Measurements from ENCODE around the gene RGS16. TPM values are rescaled to one million over a fixed set of nuclear protein-coding genes. Genes with fewer than 3 reads are reported as not detected.

Gene RGS16
- total and polyA plus RNA-seq, 2 of the 13 experiments (the other 11 are each of a cell fraction or from before 2014, with no cell fraction given), result not detected

DNA sequence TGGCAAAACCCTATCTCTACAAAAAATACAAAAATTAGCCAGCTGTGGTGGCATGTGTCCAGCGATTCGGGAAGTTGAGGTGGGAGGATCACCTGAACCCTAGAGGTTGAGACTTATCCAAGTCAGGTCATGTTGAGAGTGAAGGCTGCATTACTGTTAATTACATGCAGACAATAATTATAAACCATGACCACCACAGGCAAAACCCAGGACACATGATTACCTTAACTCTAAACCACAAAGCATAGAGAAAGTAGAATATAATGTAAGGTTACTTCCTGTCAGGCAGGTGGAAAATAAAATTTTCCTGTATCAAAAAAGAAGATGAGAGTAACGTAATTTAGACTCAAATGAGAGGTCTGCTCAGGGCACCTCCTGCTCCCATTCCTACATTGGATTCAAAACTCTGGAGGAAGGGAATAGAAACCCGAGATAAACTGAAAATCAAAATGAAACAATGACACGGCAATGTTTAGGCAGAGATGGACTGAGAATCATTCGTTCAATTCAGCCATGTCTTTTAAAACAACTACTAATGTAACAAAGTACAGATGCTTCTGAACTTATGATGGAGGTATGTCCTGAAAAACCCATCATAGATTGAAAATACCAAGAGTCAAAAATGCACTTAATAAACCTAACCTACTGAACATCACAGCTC lies 46.6 kb upstream of the RGS16 start:
- no peak overlapping the region for H3K9ac ChIP-seq (ENCODE audit: insufficient read depth, low read depth, low read length)
- TF ChIP-seq ARHGAP35 (CRISPR knock-in tag; IDR thresholded peaks at IDR 0.05; ENCODE audit: borderline replicate concordance) (no peak), ZNF143 (CRISPR knock-in tag; IDR thresholded peaks at IDR 0.05) (no peak), ZNF510 (CRISPR knock-in tag; IDR thresholded peaks at IDR 0.05; ENCODE audit: low read depth) (no peak), ZNF841 (CRISPR knock-in tag; IDR thresholded peaks at IDR 0.05; ENCODE audit: borderline replicate concordance) (no peak), RORA (CRISPR knock-in tag; IDR thresholded peaks at IDR 0.05) (no peak), REXO4 (CRISPR knock-in tag; IDR thresholded peaks at IDR 0.05; ENCODE audit: borderline replicate concordance) (no peak), SRF (IDR thresholded peaks at IDR 0.05; ENCODE audit: low read depth, low read length) (no peak), KDM5A (IDR thresholded peaks at IDR 0.05; ENCODE audit: borderline replicate concordance, low read length) (no peak), SMARCC2 (IDR thresholded peaks at IDR 0.05) (no peak), GTF2F1 (IDR thresholded peaks at IDR 0.05; ENCODE audit: low read length) (no peak), DDIT3 (CRISPR knock-in tag; IDR thresholded peaks at IDR 0.05) (no peak), ZBTB46 (CRISPR knock-in tag; IDR thresholded peaks at IDR 0.05; ENCODE audit: borderline replicate concordance) (no peak)
- TF ChIP-seq, protein P1, sequence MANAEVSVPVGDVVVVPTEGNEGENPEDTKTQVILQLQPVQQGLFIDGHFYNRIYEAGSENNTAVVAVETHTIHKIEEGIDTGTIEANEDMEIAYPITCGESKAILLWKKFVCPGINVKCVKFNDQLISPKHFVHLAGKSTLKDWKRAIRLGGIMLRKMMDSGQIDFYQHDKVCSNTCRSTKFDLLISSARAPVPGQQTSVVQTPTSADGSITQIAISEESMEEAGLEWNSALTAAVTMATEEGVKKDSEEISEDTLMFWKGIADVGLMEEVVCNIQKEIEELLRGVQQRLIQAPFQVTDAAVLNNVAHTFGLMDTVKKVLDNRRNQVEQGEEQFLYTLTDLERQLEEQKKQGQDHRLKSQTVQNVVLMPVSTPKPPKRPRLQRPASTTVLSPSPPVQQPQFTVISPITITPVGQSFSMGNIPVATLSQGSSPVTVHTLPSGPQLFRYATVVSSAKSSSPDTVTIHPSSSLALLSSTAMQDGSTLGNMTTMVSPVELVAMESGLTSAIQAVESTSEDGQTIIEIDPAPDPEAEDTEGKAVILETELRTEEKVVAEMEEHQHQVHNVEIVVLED (CRISPR knock-in tag; IDR thresholded peaks at IDR 0.05; ENCODE audit: borderline replicate concordance), result no peak
- intact Hi-C loops (cut with micrococcal nuclease; ENCODE audit: unreplicated experiment) (no loop called here), in situ Hi-C loops (cut with HindIII; ENCODE audit: extremely low pct_ligation_motif_present, low pct_unique_long_range_greater_than_20kb) (no loop called here)
- H3K9me3 ChIP-seq (ENCODE audit: low read length), result no peaks in the 10 kb centered on the region
- H3K4me2 ChIP-seq (ENCODE audit: low read depth, low read length), result no peak overlapping the region
- FAIRE-seq (no peak), ATAC-seq (no peak), DNase-seq (ENCODE audit: low spot score) (no peak)
- H3K4me3 ChIP-seq (replicated peaks in 1 of 3; ENCODE audit: insufficient read depth in 1 of 3, low read depth in 2 of 3, low read length in 3 of 3), result no peak overlapping the region
- POLR2A ChIA-PET, result no interaction called here
- CTCF ChIA-PET (ENCODE audit: low intra/inter-chr PET ratio, low total read pairs), result no interaction called here
- WGBS (ENCODE audit: low lambda C conversion rate), result 29% methylated on average over 6 of the region's 6 CpGs
- H4K20me1 ChIP-seq (ENCODE audit: insufficient read depth, low read length), result no peaks in the 10 kb centered on the region
- H3K4me1 ChIP-seq (ENCODE audit: insufficient read depth, low read length), result no peaks in the 10 kb centered on the region
- H2AFZ ChIP-seq (ENCODE audit: low read length), result no peak overlapping the region
- H3K27me3 ChIP-seq (ENCODE audit: control insufficient read depth in 1 of 2, insufficient read depth in 2 of 2, low read length in 2 of 2), result peaks cover 0 to 3% of the 10 kb centered on the region in 2 experiments; a peak in 1 of 5 replicates
- H3K36me3 ChIP-seq (replicated peaks in 1 of 2; ENCODE audit: control insufficient read depth in 1 of 2, insufficient read depth in 2 of 2, low read length in 2 of 2), result no peaks in the 10 kb centered on the region
- BruUV-seq (replicated peaks), result no TSS peak
- no peak overlapping the region for H3K27ac ChIP-seq (ENCODE audit: extremely low read length, insufficient read depth, low read length)
- no peaks in the 10 kb centered on the region for H3K79me2 ChIP-seq (ENCODE audit: insufficient read depth, low read length)
